ENCODE measurements around the gene CDON.
"Not testable (repeated sequence)": the region's sequence is repeated elsewhere in the genome, so short reads cannot be mapped to it uniquely, and the experiment has no call there.

Gene CDON

GRCh38 chr11:125987066-125987641 lies 75.5 kb downstream of the CDON start:
- no peak for DNase-seq

GRCh38 chr11:125985956-125986355 lies 76.7 kb downstream of the CDON start:
- not testable (repeated sequence) for DNase-seq

- DNase-seq: no peak
These were observed 80.3 kb downstream of the CDON start for GRCh38 chr11:125982348-125982730.

GRCh38 chr11:125980436-125980835 lies 82.2 kb downstream of the CDON start:
- no peak for DNase-seq

- no peak for DNase-seq
These were observed 83.2 kb downstream of the CDON start for GRCh38 chr11:125979511-125979910.

- no peak for DNase-seq
These were observed 83.8 kb downstream of the CDON start for GRCh38 chr11:125978778-125979407.

GRCh38 chr11:125978181-125978716 lies 84.4 kb downstream of the CDON start:
- DNase-seq: no peak

GRCh38 chr11:125977333-125977732 lies 85.3 kb downstream of the CDON start:
- DNase-seq: no peak

- no peak for DNase-seq
These were observed 86.5 kb downstream of the CDON start for GRCh38 chr11:125976156-125976555.

GRCh38 chr11:125975634-125976033 lies 87.0 kb downstream of the CDON start:
- no peak for DNase-seq

GRCh38 chr11:125974284-125974683 lies 88.4 kb downstream of the CDON start:
- DNase-seq: no peak

GRCh38 chr11:125971618-125972017 lies 91.0 kb downstream of the CDON start:
- no peak for DNase-seq

- DNase-seq: no peak
These were observed 94.3 kb downstream of the CDON start for GRCh38 chr11:125968354-125968753.

GRCh38 chr11:125967515-125967914 lies 95.2 kb downstream of the CDON start:
- no peak for DNase-seq

- DNase-seq: no peak
These were observed 101.9 kb downstream of the CDON start for GRCh38 chr11:125960771-125961170.

GRCh38 chr11:125959931-125960330 lies 102.7 kb downstream of the CDON start:
- no peak for DNase-seq

GRCh38 chr11:125959511-125959910 lies 103.2 kb downstream of the CDON start:
- DNase-seq: no peak

GRCh38 chr11:125958872-125959400 lies 103.7 kb downstream of the CDON start:
- no peak for DNase-seq

- DNase-seq: no peak
These were observed 104.9 kb downstream of the CDON start for GRCh38 chr11:125957618-125958332.

- DNase-seq: no peak
These were observed 106.1 kb downstream of the CDON start for GRCh38 chr11:125956391-125957134.

GRCh38 chr11:125955856-125956255 lies 106.8 kb downstream of the CDON start:
- DNase-seq: no peak

- DNase-seq: no peak
These were observed 107.6 kb downstream of the CDON start for GRCh38 chr11:125954945-125955640.

Measured in DMS153 (cell line).